HEK293T (cell line): ENCODE data around the gene ME3.

Experiments used
- CTCF ChIA-PET: fragments of 350-600 bp; formaldehyde crosslinking; extraction: SDS; loops from one replicate; lab custom pipeline; 2021; ENCODE audit warnings: antibody characterized with exemption, inconsistent platforms; lab: Yijun Ruan, JAX
- POLR2A ChIA-PET: fragments of 350-600 bp; formaldehyde crosslinking; extraction: SDS; loops from one replicate; lab custom pipeline; 2020; ENCODE audit warnings: antibody characterized with exemption, inconsistent platforms; lab: Yijun Ruan, JAX
- DNase-seq: peaks from one replicate; pipeline ENCODE4 v3.0.0; 2012; ENCODE audit warnings: mixed read lengths; ENCODE audit errors: extremely low spot score
- ARNT ChIP-seq: fragments of 450-650 bp; IDR thresholded peaks from 2 replicates; pipeline ENCODE4 v1.6.1; 2017; ENCODE audit warnings: mild to moderate bottlenecking
- BHLHE40 ChIP-seq: fragments of 450-650 bp; IDR thresholded peaks from 2 replicates; pipeline ENCODE4 v1.6.1; 2016; ENCODE audit warnings: mild to moderate bottlenecking, moderate library complexity, borderline replicate concordance
- CTBP1 ChIP-seq: fragments of 450-650 bp; IDR thresholded peaks from 2 replicates; pipeline ENCODE4 v1.6.1; 2016; ENCODE audit warnings: borderline replicate concordance
- ELF4 ChIP-seq: fragments of 450-650 bp; IDR thresholded peaks from 2 replicates; pipeline ENCODE4 v1.6.1; 2017; ENCODE audit warnings: antibody characterized with exemption
- FOXA1 ChIP-seq: fragments of 450-650 bp; IDR thresholded peaks from 2 replicates; pipeline ENCODE4 v1.6.1; 2016; ENCODE audit warnings: mild to moderate bottlenecking
- FOXK2 ChIP-seq: fragments of 450-650 bp; IDR thresholded peaks from 2 replicates; pipeline ENCODE4 v1.6.1; 2016; ENCODE audit warnings: mild to moderate bottlenecking
- FOXM1 ChIP-seq: fragments of 450-650 bp; IDR thresholded peaks from 2 replicates; pipeline ENCODE4 v1.6.1; 2017; ENCODE audit warnings: mild to moderate bottlenecking, borderline replicate concordance
- HDGF ChIP-seq: fragments of 450-650 bp; IDR thresholded peaks from 2 replicates; pipeline ENCODE4 v1.6.1; 2017; ENCODE audit warnings: antibody characterized with exemption, borderline replicate concordance
- L3MBTL2 ChIP-seq: fragments of 450-650 bp; conservative IDR thresholded peaks from 2 replicates; pipeline ENCODE4 v1.6.1; 2016; ENCODE audit warnings: mild to moderate bottlenecking
- LEF1 ChIP-seq: fragments of 450-650 bp; IDR thresholded peaks from 2 replicates; pipeline ENCODE4 v1.6.1; 2017; ENCODE audit warnings: mild to moderate bottlenecking, borderline replicate concordance
- NFRKB ChIP-seq: fragments of 450-650 bp; IDR thresholded peaks from 2 replicates; pipeline ENCODE4 v1.6.1; 2016; ENCODE audit warnings: mild to moderate bottlenecking, moderate library complexity
- PKNOX1 ChIP-seq: fragments of 450-650 bp; IDR thresholded peaks from 2 replicates; pipeline ENCODE4 v1.6.1; 2016
- SP1 ChIP-seq: fragments of 450-650 bp; IDR thresholded peaks from 2 replicates; pipeline ENCODE4 v1.6.1; 2017
- SUZ12 ChIP-seq: fragments of 450-650 bp; IDR thresholded peaks from 2 replicates; pipeline ENCODE4 v1.6.1; 2016; ENCODE audit warnings: mild to moderate bottlenecking
- TARDBP ChIP-seq: fragments of 450-650 bp; IDR thresholded peaks from 2 replicates; pipeline ENCODE4 v1.6.1; 2016
- ZNF384 ChIP-seq: fragments of 450-650 bp; IDR thresholded peaks from 2 replicates; pipeline ENCODE4 v1.6.1; 2016

Gene ME3

GRCh38 chr11:86698639-86699038, 26.2 kb upstream of the ME3 start:
- CTCF ChIA-PET = no interaction called here
- TF ChIP-seq LEF1 = no peak
- TF ChIP-seq ELF4 = no peak
- no peak for TF ChIP-seq HDGF
- no peak for TF ChIP-seq SP1
- TF ChIP-seq FOXM1 = no peak
- TF ChIP-seq ZNF384 = no peak
- TF ChIP-seq TARDBP = no peak
- TF ChIP-seq CTBP1 = no peak
- no peak for TF ChIP-seq NFRKB
- no peak for TF ChIP-seq SUZ12
- no peak for TF ChIP-seq ARNT
- no peak for TF ChIP-seq FOXA1
- no peak for TF ChIP-seq BHLHE40
- no peak for TF ChIP-seq PKNOX1
- no peak for TF ChIP-seq L3MBTL2
- no peak for TF ChIP-seq FOXK2
- POLR2A ChIA-PET = no interaction called here
- DNase-seq = no peak

DNA sequence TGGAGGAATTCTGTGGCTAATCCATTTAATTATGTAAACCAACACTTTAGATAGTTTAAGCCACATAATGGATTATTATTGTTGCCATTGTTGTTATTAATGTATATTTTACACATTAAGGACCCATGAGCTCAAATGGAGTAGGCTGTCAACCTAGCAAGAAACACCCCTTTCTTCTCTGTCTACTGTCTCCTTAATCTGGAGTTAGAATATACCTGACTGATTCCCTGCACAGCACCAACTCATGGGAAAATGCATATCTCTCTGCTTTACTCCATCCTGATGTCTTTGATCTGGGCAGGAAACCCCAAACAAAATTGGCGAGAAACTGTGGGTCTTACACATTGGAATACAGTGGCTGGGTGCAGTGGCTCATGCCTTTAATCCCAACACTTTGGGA, 24.0 kb upstream of the ME3 start:
- no peak for TF ChIP-seq TARDBP
- no peak for TF ChIP-seq PKNOX1
- TF ChIP-seq L3MBTL2 = no peak
- no peak for TF ChIP-seq NFRKB
- no peak for TF ChIP-seq ELF4
- no peak for TF ChIP-seq FOXM1
- no peak for TF ChIP-seq CTBP1
- TF ChIP-seq FOXA1 = no peak
- no peak for TF ChIP-seq SUZ12
- no peak for TF ChIP-seq LEF1
- ChIA-PET POLR2A (no interaction called here), CTCF (no interaction called here)
- DNase-seq = no peak

GRCh38 chr11:86696004-86696403, 23.6 kb upstream of the ME3 start:
- no peak for DNase-seq
- TF ChIP-seq FOXA1 (no peak), FOXM1 (no peak), FOXK2 (no peak), HDGF (no peak), BHLHE40 (no peak), SUZ12 (no peak), PKNOX1 (no peak), ZNF384 (no peak), NFRKB (no peak), LEF1 (no peak), ARNT (no peak)
- ChIA-PET CTCF (no interaction called here), POLR2A (no interaction called here)

GRCh38 chr11:86695373-86695772, 23.0 kb upstream of the ME3 start:
- no peak for DNase-seq
- ChIA-PET POLR2A (no interaction called here), CTCF (no interaction called here)
- TF ChIP-seq PKNOX1 = no peak
- no peak for TF ChIP-seq L3MBTL2
- TF ChIP-seq TARDBP = no peak
- TF ChIP-seq FOXM1 = no peak
- TF ChIP-seq SP1 = no peak
- TF ChIP-seq FOXA1 = no peak
- TF ChIP-seq HDGF = no peak
- TF ChIP-seq ELF4 = no peak
- no peak for TF ChIP-seq ARNT
- TF ChIP-seq CTBP1 = no peak
- no peak for TF ChIP-seq SUZ12
- no peak for TF ChIP-seq LEF1
- no peak for TF ChIP-seq ZNF384
- TF ChIP-seq NFRKB = no peak
- TF ChIP-seq FOXK2 = no peak
- TF ChIP-seq BHLHE40 = no peak

- no peak for DNase-seq
- POLR2A ChIA-PET = no interaction called here
- CTCF ChIA-PET = no interaction called here
- TF ChIP-seq FOXM1 (no peak), PKNOX1 (no peak), CTBP1 (no peak), L3MBTL2 (no peak), BHLHE40 (no peak), ELF4 (no peak), NFRKB (no peak), SP1 (no peak), SUZ12 (no peak), FOXK2 (no peak), ARNT (no peak), HDGF (no peak), TARDBP (no peak), ZNF384 (no peak), FOXA1 (no peak)
Observed at GRCh38 chr11:86693518-86693917, 21.1 kb upstream of the ME3 start.
